Testis (tissue), 3 donors: ENCODE measurements around the gene RASSF3. TPM values are rescaled to one million over a fixed set of nuclear protein-coding genes. Genes with fewer than 3 reads are reported as not detected.
A peak's percentile ranks its signal among the peaks of the same experiment; 100 is the strongest.

Source experiments
- DNase-seq: peaks from one replicate; pipeline ENCODE4 v3.0.0-alpha.2; 2019
- H3K27ac ChIP-seq, 2 donors: fragments of 200-600 bp; sonication (generic); one replicate each; pipeline ENCODE4 v1.5.1; 2019
- H3K27me3 ChIP-seq: fragments of 200-600 bp; sonication (generic); one replicate; pipeline ENCODE4 v1.5.1; 2019
- H3K36me3 ChIP-seq: fragments of 200-600 bp; sonication (generic); one replicate; pipeline ENCODE4 v1.5.1; 2017; ENCODE audit warnings: low read depth; ENCODE audit errors: missing control alignments
- H3K4me1 ChIP-seq: fragments of 200-600 bp; sonication (generic); one replicate; pipeline ENCODE4 v1.5.1; 2019
- H3K4me3 ChIP-seq, 2 donors: fragments of 200-600 bp; sonication (generic); one replicate each; pipeline ENCODE4 v1.5.1; 2017 to 2019
- H3K9me3 ChIP-seq: fragments of 200-600 bp; sonication (generic); one replicate; pipeline ENCODE4 v1.5.1; 2017
- POLR2A ChIP-seq: fragments of 450-650 bp; IDR thresholded peaks from one replicate; pipeline ENCODE4 v1.6.1; 2017; ENCODE audit warnings: antibody characterized with exemption, mild to moderate bottlenecking, moderate library complexity
- WGBS, 2 donors: methylation state at CpG; one replicate each; pipeline ENCODE4 v1.1.5; 2018; 5-methylcytosine and 5-hydroxymethylcytosine counted together
- intact Hi-C: fragments of 100-400 bp; cut with DNase I; formaldehyde crosslinking; loops from one replicate; pipeline ENCODE4 v1.15.1; 2023; ENCODE audit warnings: low total_unique reads
- polyA plus RNA-seq: library from polyadenylated mRNA; stranded (reverse); fragments of 350-450 nt; fragmentation: Illumina TruSeq; extraction: RNeasy Lipid Tissue Mini Kit (QIAGEN cat#74804); gene quantifications from one replicate; pipeline ENCODE4 v1.2.3, GENCODE V29; 2014; ENCODE audit warnings: low read depth, low replicate concordance; ENCODE audit not compliant: insufficient read depth
- total RNA-seq, 2 donors: library from RNA; depleted of rRNA; stranded (reverse); fragments of >200 nt; gene quantifications; one replicate each; pipeline ENCODE4 v1.2.3, GENCODE V29; 2016
- TF ChIP-seq, protein P1 (sequence below), 3 experiments: fragments of 450-650 bp in 2 of 3; fragments of 200-600 bp in 1 of 3; sonication (generic) in 1 of 3; IDR thresholded peaks; one replicate each; pipeline ENCODE4 v1.5.1; 2016 to 2019; ENCODE audit warnings: antibody characterized with exemption in 3 of 3, mild to moderate bottlenecking in 2 of 3, moderate library complexity in 1 of 3

RASSF3 gene
- total and polyA plus RNA-seq, 3 donors from 2014 or later = 20.3 to 27.5 (median 26.4) TPM

DNA sequence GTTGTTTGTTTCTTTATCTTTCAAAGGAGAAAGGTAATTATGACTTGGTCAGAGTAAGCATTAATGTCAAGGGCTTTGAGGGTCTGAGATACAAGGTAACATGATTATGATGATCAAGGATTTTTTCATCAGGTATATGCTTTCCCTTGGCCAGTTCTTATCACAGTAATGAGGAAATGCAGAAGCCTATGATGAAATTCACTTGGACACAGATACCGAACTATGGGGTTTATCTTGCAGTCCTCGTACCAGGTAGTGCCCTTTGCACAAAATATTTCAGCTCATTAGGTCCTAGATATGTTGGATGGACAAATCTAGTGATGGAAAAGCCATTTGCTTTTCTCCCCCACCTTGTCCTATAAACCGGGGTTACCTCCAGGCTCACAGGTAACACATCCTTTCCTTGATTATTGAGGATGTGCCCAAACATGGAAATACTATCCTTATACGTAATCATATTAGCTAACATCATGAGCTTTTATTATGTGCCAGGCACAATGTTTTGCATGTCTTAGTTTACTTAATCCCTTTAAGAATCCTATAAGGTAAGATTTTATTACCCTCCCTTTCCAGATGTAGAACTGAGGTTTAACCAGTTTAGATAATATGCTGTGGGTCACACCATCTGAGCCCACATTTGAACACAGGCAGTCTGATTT lies 7.0 kb upstream of the RASSF3 start:
- H3K36me3 ChIP-seq = no peaks in the 10 kb centered on the region
- no peak overlapping the region for H3K4me3 ChIP-seq
- TF ChIP-seq, protein P1, sequence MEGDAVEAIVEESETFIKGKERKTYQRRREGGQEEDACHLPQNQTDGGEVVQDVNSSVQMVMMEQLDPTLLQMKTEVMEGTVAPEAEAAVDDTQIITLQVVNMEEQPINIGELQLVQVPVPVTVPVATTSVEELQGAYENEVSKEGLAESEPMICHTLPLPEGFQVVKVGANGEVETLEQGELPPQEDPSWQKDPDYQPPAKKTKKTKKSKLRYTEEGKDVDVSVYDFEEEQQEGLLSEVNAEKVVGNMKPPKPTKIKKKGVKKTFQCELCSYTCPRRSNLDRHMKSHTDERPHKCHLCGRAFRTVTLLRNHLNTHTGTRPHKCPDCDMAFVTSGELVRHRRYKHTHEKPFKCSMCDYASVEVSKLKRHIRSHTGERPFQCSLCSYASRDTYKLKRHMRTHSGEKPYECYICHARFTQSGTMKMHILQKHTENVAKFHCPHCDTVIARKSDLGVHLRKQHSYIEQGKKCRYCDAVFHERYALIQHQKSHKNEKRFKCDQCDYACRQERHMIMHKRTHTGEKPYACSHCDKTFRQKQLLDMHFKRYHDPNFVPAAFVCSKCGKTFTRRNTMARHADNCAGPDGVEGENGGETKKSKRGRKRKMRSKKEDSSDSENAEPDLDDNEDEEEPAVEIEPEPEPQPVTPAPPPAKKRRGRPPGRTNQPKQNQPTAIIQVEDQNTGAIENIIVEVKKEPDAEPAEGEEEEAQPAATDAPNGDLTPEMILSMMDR (IDR thresholded peaks at IDR 0.05) = no peak
- TF ChIP-seq POLR2A = no peak
- no peaks in the 10 kb centered on the region for H3K4me1 ChIP-seq
- no peaks in the 10 kb centered on the region for H3K9me3 ChIP-seq
- no peak overlapping the region for H3K27ac ChIP-seq
- no peaks in the 10 kb centered on the region for H3K27me3 ChIP-seq
- intact Hi-C loops = no loop called here
- DNase-seq = no peak
- WGBS, 2 donors = 76 to 86% methylated on average over 4 of the region's 4 CpGs

DNA sequence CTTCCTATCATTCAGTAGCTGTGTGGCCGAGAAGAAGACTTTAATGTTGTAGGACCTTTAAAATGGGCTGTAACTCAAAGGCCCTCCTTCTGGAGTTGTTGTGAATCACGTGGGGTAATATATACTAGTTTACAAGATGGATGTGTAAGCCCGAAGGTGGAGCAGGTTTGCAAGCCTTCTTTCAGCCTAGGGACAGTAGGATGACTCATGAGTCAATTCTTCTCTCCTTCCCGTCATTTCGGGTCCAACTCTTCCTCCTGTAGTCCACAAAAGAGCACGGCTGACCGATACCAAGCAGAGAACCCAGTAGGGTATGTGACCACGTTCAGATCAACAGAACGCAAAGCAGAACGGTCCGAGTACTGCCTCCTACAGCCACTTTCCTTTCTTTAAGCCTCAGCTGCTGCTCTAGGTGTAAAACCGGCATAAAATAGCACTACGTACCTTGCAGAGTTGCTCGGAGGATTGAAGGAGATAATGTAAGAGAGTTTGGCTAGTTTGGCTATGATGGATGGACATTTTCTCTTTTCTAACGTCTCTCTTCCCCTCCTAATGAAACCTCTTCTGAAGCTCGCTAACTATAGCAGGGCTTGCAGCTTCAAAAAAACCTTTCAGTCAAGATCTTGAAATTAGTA lies 1.3 kb upstream of the RASSF3 start:
- no peaks in the 10 kb centered on the region for H3K9me3 ChIP-seq
- H3K27me3 ChIP-seq = no peaks in the 10 kb centered on the region
- H3K27ac ChIP-seq = peak overlapping the region; percentile 41 to 88
- peak overlapping the region; percentile 81 to 84 for H3K4me3 ChIP-seq
- peaks cover 4% of the 10 kb centered on the region for H3K4me1 ChIP-seq
- WGBS, 2 donors = 3 to 5% methylated on average over 16 of the region's 16 CpGs
- H3K36me3 ChIP-seq = no peaks in the 10 kb centered on the region
- TF ChIP-seq, protein P1 (IDR thresholded peaks at IDR 0.05) = no peak
- TF ChIP-seq POLR2A = no peak
- intact Hi-C loops = no loop called here
- peak; percentile 26 for DNase-seq

DNA sequence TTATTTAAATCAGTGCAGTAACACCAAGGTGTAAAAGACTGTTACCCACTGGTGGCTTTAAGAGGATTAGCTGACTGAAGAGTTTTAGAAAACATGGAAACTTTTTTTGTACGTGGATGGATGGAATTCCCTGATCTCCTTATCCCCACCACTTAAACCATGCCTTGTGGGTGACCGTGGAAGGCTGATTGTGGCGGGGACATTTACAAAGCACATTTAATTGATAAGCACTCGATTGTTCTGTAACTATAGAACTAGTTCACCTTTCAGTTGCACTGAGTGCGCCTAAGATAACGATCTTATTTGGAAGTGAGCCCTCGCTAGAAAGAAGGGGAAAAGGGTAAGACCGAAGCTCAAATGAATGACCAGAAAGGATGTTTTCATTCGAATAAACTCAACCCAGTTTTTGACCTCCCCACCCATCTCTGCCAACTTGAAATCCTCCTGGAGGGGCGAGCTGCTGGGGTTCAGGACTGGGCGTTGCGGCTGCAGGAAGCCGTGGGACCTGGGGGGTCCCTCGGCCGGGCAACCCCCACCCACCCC lies 688 bp upstream of the RASSF3 start:
- no peak for DNase-seq
- whole genome bisulfite sequencing, 2 donors = 1% methylated on average over 15 of the region's 15 CpGs
- intact Hi-C loops = no loop called here

DNA sequence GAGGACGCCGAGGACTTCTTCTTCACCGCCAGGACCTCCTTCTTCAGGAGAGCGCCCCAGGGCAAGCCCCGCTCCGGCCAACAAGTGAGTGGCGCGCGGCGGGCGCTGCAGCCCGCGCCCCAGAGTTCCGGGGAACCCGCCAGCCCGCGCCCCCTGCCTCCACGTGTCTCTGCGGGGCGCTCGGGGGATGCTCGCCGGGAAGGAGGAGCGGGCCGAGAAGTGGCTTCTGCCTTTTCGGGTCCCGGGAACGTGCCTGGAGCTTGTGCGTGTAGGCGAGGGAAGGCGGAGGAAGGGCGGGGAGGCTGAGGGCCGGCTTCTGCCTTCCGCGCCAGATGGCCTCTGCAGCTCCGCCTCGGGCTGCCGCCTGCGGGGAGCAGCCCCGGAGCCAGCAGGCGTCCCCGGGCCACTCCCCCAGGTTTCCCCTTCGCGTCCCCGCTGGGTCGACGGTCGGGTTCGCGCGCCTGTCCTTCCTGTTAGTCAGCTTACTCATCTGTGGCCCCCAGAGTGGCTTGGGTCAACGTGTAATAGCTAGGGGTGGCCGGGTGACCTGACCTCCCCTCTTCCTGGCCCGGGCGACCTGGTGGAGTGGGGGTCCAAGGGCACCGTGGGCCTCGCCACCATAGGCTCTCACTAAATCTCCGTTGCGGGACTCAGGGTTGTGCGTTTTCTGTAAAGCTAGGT lies 505 bp downstream of the RASSF3 start:
- intact Hi-C loops = no loop called here
- TF ChIP-seq, protein P1 (IDR thresholded peaks at IDR 0.05) = no peak
- TF ChIP-seq POLR2A = no peak
- Histone ChIP-seq H3K4me3 (peak overlapping the region; percentile 81 to 84), H3K27me3 (no peaks in the 10 kb centered on the region), H3K9me3 (no peaks in the 10 kb centered on the region), H3K4me1 (peaks cover 4% of the 10 kb centered on the region), H3K36me3 (no peaks in the 10 kb centered on the region), H3K27ac (peak overlapping the region; percentile 61 to 88)
- DNase-seq = peak; percentile 28
- WGBS, 2 donors = 0% methylated on average over 32 to 43 of the region's 60 CpGs

More for the DNA sequence above, 688 bp upstream of the RASSF3 start:
- peaks cover 4% of the 10 kb centered on the region for H3K4me1 ChIP-seq
- H3K27ac ChIP-seq = peak overlapping the region; percentile 47 to 88
- no peak for TF ChIP-seq POLR2A
- TF ChIP-seq, protein P1 (IDR thresholded peaks at IDR 0.05) = no peak
- no peaks in the 10 kb centered on the region for H3K9me3 ChIP-seq
- H3K27me3 ChIP-seq = no peaks in the 10 kb centered on the region
- peak overlapping the region; percentile 81 to 84 for H3K4me3 ChIP-seq
- H3K36me3 ChIP-seq = no peaks in the 10 kb centered on the region
